Hepatocyte (in vitro differentiated cells): ENCODE results near the gene CTPS2.

Experiments
- CTCF ChIP-seq: fragments of 200-600 bp; sonication (generic); IDR thresholded peaks from 2 replicates; pipeline ENCODE4 v1.5.1; 2016; ENCODE audit warnings: antibody characterized with exemption, mild to moderate bottlenecking; ENCODE audit not compliant: poor library complexity
- EZH2 ChIP-seq: fragments of 200-600 bp; sonication (generic); IDR thresholded peaks from 2 replicates; pipeline ENCODE4 v1.6.1; 2016; ENCODE audit warnings: antibody characterized with exemption, mild to moderate bottlenecking, borderline replicate concordance
- EZH2phosphoT487 ChIP-seq: fragments of 200-600 bp; sonication (generic); IDR thresholded peaks from one replicate; pipeline ENCODE4 v1.6.1; 2018; ENCODE audit warnings: antibody characterized with exemption, mild to moderate bottlenecking, low read depth, moderate library complexity; ENCODE audit not compliant: unreplicated experiment, severe bottlenecking

GRCh38 chrX:16748425-16748824 is 36.0 kb upstream of the CTPS2 start:
- TF ChIP-seq EZH2 = no peak
- TF ChIP-seq CTCF = no peak
- no peak for TF ChIP-seq EZH2phosphoT487
